Measurements from ENCODE around the gene PDIA2.
"Not testable (repeated sequence)": the region's sequence is repeated elsewhere in the genome, so short reads cannot be mapped to it uniquely, and the experiment has no call there.

PDIA2 gene

GRCh38 chr16:301950-302349, 19.0 kb downstream of the PDIA2 start:
- no peak for DNase-seq

DNA sequence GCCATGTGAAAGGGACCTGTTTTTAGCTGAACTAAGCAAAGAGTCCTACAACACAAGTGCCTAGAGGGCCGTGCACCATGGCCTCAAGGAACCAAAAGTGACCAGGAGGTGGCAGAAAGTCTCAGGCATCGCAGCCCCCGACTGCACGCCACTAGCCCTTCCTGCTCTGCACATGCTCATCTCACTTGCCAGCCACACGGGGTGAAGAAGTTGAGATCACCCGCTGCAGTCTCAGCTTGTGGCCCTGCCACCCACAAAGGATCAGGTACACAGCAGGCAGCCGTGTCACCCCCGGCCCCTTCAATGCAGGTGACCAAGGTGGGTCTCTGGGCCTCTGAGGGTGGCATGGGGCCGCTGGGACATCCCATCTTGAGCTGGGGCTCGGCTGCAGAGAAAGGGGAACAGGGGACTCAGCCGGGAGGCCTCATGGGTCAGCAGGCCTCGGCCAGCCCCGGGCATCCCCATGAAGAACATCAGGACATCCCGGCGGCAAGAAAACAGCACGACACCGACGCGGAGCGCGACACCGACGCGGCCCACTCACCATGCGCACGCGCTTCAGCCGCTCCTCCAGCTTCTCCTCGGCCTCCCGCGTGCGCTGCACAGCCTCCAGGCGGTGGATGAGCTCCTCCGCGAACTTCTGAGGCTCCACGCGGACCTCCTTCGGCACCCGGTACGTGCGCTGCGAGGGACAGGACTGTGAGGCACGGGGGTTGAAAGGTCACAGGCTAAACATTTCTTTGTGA, 21.0 kb downstream of the PDIA2 start:
- no peak for DNase-seq

DNA sequence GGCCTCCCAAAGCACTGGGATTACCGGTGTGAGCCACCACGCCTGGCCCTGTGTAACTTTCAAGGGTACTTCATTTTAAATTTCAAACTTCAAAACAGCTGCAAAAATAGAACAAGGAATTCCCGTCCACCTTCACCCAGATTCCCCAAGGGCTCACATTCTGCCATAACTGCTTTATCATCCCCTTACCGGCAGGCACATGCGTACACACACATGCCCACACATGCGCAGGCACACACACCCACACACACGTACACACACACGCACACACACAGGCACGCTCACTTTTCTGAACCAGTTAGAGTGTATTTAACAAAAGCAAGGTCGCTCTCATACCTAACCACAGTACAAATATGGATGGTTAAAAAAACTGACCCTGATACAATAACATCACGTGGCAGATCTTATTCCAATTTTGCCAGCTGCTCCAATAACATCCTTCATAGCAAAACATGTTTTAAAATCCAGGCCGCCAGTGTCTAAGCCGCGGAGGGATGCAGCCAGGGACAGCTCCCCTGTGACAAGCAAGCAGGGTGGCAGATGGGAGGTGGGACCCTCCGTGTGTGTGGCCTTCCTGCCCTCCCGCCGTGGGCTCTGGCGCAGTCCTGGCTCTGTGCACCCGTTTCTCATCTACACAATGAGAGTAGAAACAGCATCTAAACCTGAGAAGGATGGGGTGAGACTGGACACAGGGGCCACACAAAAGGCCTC, 23.1 kb downstream of the PDIA2 start:
- DNase-seq: peak; percentile 74

GRCh38 chr16:306911-307370, 24.0 kb downstream of the PDIA2 start:
- no peak for DNase-seq

DNA sequence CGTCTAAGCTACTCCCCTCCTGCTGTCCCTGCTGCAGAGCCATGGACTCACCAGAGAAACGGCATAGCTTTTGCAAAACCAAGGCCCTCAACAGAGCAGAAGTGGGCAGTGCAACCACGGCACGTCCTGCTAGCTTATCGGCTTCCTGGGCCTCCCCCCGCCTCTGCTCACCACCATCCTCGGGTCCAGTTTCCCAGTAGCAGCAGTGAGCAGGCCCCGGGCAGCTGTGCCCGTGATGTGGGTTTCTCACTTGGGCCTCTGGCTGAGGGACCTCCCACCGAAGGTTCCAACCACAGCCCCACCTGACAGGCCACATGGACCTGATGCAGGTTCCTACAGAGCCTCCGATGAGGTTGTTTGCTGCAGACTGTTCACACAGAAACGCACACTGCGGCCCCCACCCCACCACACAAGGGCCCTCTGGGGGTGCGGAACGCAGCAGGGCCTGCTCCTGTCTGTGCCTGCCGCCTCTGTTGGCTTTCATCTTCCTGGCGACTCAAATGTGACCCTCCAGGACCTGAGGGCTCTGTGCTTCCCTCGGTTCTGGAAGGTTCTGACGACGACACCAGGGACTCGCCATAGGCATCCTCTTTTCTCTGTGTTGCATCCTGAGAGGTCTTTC, 24.8 kb downstream of the PDIA2 start:
- DNase-seq: no peak

- DNase-seq: no peak
Measured at GRCh38 chr16:309476-309875, 26.5 kb downstream of the PDIA2 start.

DNA sequence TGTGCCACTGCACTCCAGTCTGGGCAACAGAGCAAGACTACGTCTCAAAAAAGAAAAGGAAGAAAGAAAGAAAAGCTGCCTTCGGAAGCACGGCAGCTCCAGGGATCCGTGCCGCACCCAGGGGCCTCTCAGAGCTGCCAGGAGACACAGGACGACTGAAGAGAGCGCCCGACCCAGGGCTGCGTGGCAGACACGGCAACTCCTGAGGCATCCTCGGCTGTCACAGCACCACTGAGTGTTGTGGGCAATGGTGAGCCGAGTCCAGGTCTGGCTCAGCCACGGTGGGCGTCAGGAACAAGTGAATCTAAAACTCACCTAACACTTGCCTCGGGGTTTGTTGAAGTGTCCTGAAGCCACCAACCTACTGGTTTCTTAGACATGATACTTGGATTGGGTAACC, 28.8 kb downstream of the PDIA2 start:
- DNase-seq: no peak

DNA sequence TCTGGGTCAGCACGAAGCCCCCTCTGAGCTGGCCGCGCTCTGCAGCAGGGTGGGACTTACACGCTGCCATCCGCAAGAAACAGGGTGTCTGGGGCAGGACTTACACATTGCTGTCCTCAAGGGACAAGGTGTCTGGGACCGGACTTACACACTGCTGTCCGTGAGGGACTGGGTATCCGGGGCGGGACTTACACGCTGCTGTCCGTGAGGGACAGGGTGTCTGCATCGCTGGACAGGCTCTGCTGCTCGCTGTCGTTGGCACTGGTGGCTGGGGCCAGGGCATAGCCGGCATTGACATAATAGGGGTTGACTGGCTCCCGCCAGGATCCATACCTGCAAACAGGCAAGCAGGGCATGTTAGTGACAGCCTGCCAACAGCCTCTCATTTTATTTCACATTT, 31.4 kb downstream of the PDIA2 start:
- no peak for DNase-seq

GRCh38 chr16:314795-315299, 31.9 kb downstream of the PDIA2 start:
- peak; percentile 28 for DNase-seq

DNA sequence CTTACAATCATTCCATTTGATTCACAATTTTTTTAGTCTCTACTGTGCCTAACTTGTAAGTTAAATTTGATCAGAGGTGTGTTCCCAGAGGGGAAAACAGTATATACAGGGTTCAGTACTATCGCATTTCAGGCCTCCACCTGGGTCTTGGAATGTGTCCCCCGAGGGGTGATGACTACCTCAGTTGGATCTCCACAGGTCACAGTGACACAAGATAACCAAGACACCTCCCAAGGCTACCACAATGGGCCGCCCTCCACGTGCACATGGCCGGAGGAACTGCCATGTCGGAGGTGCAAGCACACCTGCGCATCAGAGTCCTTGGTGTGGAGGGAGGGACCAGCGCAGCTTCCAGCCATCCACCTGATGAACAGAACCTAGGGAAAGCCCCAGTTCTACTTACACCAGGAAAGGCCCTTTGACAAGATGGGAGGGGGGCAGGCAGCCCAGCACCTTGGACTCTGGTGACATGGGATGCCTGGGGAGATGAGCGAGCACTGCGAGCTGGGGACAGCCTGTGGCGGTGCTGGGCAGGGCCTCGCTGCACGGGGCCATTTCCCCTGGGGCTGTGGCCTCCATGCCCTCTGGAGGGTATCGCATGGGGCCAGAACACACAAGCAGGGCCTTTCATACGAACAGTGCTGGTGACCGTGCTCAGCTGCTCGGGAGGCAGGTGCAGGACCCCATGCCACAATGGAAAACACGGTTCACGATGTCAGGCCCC, 33.9 kb downstream of the PDIA2 start:
- no peak for DNase-seq

DNA sequence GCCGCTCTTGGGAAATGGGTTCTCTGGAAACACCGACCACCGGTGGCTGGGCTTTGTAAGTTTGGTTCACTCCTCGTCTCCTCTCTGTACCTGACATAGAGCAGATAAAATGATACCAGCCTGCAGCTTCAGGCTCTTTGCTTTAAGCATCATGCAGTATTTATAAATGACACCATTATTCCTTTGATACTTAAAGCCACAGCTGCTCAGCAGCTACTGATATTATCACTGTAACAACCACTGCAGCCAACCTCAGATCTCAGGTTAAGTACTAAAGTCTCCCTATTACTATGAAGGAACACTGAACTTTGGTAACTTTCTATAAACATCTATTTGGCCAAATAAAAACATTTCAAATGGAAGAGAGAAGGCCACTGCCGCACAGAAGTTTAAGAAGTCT, 34.6 kb downstream of the PDIA2 start:
- no peak for DNase-seq

DNA sequence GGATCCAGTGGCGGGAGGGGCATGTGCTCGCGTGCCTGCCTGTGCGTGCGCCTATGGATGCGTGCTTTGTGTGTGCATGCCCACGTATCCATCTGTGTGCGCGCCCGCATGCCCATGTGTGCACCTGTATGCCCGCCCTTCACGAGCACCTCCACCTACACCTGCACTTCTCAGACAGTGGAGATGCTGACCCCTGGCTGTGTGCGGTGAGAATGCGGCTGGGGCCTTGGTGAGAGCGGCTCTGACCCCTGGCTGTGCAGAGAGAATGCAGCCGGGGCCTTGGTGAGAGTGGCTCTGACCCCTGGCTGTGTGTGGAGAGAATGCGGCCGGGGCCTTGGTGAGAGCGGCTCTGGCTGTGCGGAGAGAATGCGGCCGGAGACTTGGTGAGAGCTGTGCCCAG, 35.7 kb downstream of the PDIA2 start:
- DNase-seq: no peak

DNA sequence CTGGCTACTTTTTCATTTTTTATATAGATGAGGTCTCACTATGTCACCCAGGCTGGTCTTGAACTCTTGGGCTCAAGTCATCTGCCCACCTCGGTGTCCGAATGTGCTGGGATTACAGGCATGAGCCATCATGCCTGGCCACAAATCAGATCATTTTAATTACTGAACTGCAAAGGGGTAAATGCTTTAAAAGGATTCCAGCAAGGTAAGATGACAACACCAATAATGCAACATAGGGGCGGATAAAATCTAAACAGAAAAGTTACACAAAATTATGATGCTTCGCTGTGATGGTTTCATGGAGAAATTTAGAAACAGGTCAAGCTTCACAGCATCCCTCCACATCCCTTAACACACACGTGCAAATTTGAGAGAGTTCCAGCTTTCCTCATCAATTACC, 37.2 kb downstream of the PDIA2 start:
- DNase-seq: no peak

GRCh38 chr16:321532-321931, 38.6 kb downstream of the PDIA2 start:
- no peak for DNase-seq

GRCh38 chr16:322476-323143, 39.6 kb downstream of the PDIA2 start:
- no peak for DNase-seq

- DNase-seq: no peak
Measured at GRCh38 chr16:324201-324450, 41.2 kb downstream of the PDIA2 start.

DNA sequence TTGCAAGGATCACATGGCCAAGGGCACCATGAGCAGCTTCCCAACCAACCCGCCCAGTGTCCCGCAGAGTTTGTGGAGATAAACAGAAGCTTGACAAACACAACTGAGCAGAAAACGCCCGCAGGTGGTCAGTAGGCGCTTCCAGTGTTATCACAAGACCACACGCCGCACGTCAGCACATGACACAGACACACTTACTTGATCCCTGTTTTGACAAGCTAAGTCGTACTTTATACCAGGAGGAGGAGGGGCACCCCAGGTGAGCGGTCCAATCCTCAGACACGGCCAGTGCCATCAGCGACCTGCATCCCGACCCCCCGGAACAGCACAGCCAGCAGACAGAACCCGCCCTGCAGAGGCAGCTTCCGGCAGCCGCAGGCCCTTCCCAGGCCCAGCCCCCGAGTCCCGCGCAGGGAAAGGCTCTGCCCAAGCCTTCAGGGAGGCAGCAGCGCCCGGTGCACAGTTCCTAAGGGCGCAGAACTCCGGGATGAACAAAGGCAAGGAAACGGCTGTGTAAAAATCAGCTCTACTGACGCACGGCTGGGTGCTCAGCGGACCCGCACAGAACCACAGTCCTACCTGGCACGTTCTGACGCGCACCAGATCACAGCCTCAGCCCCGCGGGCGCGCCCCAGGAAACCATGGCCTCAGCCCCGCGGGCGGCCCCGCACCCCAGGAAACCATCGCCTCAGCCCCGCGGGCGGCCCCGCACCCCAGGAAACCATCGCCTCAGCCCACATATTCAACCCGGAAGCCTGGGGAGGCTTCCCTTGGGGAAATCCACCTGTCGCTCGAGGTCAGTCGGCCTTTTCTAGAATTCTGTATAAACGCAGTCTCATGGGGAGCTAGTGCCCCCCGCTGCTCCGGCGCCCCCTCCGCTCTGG, 41.7 kb downstream of the PDIA2 start:
- DNase-seq: no peak

GRCh38 chr16:325375-326145, 42.6 kb downstream of the PDIA2 start:
- no peak for DNase-seq

DNA sequence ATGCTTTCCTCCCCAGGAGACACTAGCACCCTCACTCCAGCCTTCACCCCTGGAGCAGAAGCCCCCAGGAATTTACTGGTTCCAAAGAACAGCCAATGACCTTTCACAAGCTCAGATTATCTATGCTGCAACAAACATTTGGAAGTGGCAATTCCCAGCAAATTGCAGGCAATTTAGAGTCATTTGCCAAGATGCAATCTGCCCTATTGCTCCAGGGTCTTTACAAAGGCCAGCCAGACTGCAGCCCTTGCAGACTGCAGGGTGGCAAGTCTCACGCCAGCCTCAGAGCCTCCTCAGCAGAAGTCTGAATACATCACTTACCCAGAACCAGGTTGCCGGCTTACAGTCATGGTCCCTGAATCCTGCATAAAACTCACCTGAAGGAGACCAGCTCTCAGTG, 47.8 kb downstream of the PDIA2 start:
- no peak for DNase-seq

- not testable (repeated sequence) for DNase-seq
Measured at GRCh38 chr16:331181-331814, 48.3 kb downstream of the PDIA2 start.
